ENCODE results near the gene OR6P1.

OR6P1 gene

DNA sequence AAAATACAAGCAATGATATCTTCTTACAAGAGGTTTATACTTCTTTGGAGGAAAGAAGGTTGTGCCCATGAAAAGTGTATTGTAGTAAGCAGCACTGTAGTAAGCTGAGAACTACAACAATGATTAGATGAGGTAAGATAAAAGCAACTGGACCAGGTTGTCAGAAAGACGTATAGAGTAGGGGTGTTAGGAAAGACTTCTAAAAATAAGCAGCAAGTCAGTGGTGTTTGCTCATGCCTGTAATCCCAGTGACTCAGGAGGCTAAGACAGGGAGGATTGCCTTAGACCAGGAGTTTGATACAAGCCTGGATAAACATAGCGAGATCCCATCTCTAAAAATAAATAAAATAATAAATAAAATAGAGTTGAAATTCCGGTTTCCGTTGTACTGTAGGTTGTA, 13.6 kb upstream of the OR6P1 start:
- ChIA-PET POLR2A (no interaction called here), CTCF (no interaction called here)

DNA sequence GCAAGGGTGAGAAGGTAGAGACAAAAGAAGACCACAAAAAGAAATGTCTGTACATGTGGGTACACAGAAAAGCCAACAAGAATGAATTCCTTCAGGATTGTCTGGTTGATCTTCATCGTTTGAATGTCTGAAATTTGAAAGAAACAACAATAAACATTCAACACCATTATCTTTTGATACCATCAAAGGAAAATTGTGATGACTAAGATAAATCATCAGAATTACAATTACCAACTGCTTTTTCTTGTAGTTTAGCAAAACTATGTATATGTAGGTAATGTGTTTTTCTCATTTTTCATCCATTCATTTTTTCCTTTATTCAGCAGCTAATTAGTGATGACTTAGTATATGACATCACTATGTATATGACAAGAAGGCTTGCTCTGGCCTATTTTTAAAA, 9.4 kb upstream of the OR6P1 start, which contains the start of gene OR10X1:
Gene OR10X1, minus strand, starts transcription at position 167 of the 400 bp plus-strand sequence. Its CDS starts 0 bp downstream, at position 167.
- TF ChIP-seq, protein P1, sequence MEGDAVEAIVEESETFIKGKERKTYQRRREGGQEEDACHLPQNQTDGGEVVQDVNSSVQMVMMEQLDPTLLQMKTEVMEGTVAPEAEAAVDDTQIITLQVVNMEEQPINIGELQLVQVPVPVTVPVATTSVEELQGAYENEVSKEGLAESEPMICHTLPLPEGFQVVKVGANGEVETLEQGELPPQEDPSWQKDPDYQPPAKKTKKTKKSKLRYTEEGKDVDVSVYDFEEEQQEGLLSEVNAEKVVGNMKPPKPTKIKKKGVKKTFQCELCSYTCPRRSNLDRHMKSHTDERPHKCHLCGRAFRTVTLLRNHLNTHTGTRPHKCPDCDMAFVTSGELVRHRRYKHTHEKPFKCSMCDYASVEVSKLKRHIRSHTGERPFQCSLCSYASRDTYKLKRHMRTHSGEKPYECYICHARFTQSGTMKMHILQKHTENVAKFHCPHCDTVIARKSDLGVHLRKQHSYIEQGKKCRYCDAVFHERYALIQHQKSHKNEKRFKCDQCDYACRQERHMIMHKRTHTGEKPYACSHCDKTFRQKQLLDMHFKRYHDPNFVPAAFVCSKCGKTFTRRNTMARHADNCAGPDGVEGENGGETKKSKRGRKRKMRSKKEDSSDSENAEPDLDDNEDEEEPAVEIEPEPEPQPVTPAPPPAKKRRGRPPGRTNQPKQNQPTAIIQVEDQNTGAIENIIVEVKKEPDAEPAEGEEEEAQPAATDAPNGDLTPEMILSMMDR (IDR thresholded peaks at IDR 0.05; ENCODE audit: control extremely low read depth, extremely low read depth, low read depth, missing control alignments) = no peak
- ChIA-PET CTCF (no interaction called here), POLR2A (no interaction called here)
- DNase-seq (ENCODE audit: extremely low spot score) = no peak

More for the DNA sequence above, 13.6 kb upstream of the OR6P1 start:
- TF ChIP-seq, protein P1 (IDR thresholded peaks at IDR 0.05; ENCODE audit: control extremely low read depth, extremely low read depth, low read depth, missing control alignments) = no peak
- DNase-seq (ENCODE audit: extremely low spot score) = no peak

DNA sequence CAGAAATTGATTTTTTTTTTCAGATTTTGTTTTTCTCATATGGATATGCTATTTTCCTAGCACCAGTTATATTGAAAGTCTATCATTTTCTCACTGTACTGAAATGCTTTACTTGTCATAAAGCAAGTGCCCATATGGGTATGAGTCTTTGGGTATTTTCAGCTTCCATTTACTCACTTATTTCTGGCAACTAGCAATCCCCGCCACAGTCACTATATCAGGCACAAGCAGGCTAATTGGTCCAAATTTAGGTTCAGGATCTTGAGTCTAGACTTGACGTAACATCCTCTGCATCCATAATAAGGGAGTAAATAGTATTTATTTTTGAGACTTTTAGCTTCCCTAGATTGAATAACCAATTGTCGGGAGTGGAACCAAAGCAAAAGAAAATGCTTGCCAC, 7.2 kb upstream of the OR6P1 start:
- TF ChIP-seq, protein P1 (IDR thresholded peaks at IDR 0.05; ENCODE audit: control extremely low read depth, extremely low read depth, low read depth, missing control alignments) = no peak
- CTCF ChIA-PET = no interaction called here
- DNase-seq (ENCODE audit: extremely low spot score) = no peak
- POLR2A ChIA-PET = no interaction called here

DNA sequence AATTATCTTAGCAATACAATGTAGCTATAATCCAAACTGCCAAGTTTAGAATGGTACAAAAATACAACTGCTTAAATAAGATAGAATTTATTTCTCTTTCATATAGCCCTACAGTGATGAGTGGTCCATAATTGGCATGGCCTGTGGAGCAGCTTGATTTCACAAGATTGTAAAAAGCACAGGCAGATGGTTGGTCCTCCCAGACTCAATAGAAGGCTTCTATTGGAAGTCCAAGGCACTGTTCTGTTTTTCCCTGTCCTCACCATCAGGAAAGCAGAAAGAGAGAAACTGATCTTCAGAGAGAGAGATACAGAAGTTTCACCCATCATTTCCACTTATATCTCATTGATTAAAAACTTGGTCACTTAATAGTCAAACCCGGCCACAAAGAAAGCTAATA, 1.8 kb upstream of the OR6P1 start:
- ChIA-PET POLR2A (no interaction called here), CTCF (no interaction called here)
- TF ChIP-seq, protein P1 (IDR thresholded peaks at IDR 0.05; ENCODE audit: control extremely low read depth, extremely low read depth, low read depth, missing control alignments) = no peak
- DNase-seq (ENCODE audit: extremely low spot score) = no peak

DNA sequence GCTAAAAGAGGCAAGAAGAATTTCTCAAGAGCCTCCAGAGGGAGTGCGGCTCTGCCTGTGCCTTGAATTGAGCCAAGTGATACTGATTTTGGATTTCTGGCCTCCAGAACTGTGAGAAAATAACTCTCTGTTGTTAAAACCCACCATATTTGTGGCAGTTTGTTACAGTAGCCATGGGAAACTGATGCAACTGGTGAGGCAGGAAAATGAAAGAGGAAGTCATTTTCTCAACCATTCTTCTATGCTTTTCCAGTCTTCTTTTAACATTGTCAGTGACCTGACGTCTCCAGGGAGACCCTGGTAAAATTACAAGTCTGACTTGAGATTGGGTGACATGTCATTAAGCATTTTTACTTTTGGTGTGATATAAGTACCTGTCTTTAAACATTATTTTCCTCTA, 5.8 kb downstream of the OR6P1 start:
- CTCF ChIA-PET = no interaction called here
- POLR2A ChIA-PET = no interaction called here
- DNase-seq (ENCODE audit: extremely low spot score) = no peak
- TF ChIP-seq, protein P1 (IDR thresholded peaks at IDR 0.05; ENCODE audit: control extremely low read depth, extremely low read depth, low read depth, missing control alignments) = no peak

DNA sequence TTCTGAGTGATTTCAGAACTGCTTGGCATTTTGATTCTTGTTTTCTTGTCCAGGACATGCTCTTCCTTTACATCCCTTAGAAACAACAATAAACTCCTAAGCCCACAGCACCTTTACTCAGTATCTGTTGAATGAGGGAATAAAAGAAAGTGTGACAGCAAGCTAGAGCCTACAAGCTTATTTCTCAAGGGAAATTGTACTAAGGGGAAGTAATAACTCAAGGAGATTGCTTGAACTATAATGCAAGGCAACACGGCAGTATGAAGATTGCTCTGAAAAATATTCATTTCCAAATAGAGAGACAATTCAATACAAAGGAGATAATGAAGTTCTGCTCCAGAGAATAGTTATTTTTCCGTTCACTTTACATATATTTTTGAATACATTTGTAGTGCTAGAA, 6.5 kb downstream of the OR6P1 start:
- DNase-seq (ENCODE audit: extremely low spot score) = no peak
- TF ChIP-seq, protein P1 (IDR thresholded peaks at IDR 0.05; ENCODE audit: control extremely low read depth, extremely low read depth, low read depth, missing control alignments) = no peak
- CTCF ChIA-PET = interaction anchor here (1.0 kb wide), 1 partner anchor 9 kb away, joined by 3 read pairs; the partner anchor contains the start of gene OR6Y1
- POLR2A ChIA-PET = no interaction called here

DNA sequence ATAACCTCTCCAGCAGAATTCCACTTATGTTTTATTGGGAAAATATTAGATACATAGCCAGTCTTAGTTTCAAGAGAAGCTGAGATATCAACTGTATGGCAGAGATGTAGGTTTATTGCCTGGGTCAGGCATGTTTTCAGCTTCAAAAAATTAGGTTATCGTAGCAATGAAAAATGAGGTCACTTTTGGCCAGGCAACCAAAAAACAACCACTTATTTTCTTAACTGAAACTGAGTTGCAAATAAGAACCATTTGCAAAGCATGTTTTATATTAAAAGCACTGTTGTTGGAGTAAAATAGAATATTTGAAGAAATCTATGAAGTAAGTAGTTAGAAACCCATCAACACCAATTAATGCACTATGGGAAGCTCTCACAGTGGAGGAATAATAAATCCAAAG, 10.7 kb downstream of the OR6P1 start:
- TF ChIP-seq, protein P1 (IDR thresholded peaks at IDR 0.05; ENCODE audit: control extremely low read depth, extremely low read depth, low read depth, missing control alignments) = no peak
- DNase-seq (ENCODE audit: extremely low spot score) = no peak
- ChIA-PET CTCF (interaction anchor here (2.8 kb wide), 1 partner anchor 19 kb away, joined by 7 read pairs; no protein-coding TSS in a partner anchor), POLR2A (no interaction called here)

All from GM10248 (cell line).